Measurements from ENCODE around the gene TAB2.

Gene TAB2

DNA sequence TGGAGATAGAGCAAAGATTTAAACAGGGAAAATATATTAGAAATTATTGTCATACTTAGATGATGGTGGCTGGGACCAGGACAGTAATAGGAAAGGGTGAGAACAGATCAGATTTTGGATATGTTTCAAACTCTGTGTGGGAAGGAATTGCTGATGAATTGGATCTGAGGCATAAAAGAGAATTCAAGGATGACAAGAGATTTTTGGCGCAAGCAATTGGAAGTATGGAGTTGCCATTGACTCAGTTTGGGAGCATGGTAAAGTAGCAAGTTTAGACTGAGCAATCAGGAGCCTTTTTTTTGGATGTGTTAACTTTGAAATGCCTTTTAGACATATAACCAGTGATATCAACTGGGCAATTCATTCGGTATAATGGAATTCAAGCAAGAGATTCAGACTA lies 14.4 kb downstream of the TAB2 start:
- no peak overlapping the region for H3K4me3 ChIP-seq (ENCODE audit: low read length)
- TF ChIP-seq, protein P1, sequence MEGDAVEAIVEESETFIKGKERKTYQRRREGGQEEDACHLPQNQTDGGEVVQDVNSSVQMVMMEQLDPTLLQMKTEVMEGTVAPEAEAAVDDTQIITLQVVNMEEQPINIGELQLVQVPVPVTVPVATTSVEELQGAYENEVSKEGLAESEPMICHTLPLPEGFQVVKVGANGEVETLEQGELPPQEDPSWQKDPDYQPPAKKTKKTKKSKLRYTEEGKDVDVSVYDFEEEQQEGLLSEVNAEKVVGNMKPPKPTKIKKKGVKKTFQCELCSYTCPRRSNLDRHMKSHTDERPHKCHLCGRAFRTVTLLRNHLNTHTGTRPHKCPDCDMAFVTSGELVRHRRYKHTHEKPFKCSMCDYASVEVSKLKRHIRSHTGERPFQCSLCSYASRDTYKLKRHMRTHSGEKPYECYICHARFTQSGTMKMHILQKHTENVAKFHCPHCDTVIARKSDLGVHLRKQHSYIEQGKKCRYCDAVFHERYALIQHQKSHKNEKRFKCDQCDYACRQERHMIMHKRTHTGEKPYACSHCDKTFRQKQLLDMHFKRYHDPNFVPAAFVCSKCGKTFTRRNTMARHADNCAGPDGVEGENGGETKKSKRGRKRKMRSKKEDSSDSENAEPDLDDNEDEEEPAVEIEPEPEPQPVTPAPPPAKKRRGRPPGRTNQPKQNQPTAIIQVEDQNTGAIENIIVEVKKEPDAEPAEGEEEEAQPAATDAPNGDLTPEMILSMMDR (conservative IDR thresholded peaks at IDR 0.05; ENCODE audit: low read length), result no peak
- peak; percentile 21 for DNase-seq (ENCODE audit: low read depth)

DNA sequence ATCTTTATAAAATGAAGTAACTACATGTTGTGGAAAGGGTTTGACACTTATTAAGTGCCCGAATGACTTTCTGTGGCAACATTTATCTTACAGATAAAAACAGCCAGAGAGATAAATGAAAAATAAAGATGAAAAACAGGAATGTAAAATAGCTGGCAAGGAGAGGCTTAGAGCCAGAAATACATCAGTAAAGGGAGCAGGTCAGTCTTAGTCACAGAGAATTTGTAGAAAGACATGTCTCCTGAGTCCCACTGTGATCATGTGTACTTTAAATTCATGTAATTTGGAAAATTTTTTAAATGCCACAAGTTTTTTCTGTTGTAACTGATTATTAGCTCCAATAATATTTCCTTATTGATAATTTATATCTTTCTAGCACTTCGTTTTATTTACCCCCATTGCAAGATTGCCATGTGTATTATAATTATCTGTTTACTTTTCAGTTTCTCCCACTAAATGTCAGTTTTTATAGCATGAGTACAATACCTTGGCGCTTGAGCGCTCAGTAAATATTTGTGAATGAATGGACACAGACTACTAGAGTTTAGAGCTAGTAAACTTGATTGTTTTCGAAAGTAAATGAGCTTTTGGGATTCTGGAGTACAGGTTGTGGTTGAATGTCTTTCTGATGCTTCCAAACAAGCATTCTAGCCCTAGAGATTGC lies 15.2 kb downstream of the TAB2 start:
- TF ChIP-seq, protein P1 (conservative IDR thresholded peaks at IDR 0.05; ENCODE audit: low read length), result no peak
- H3K4me3 ChIP-seq (ENCODE audit: low read length), result no peak overlapping the region
- DNase-seq (ENCODE audit: low read depth), result no peak

GRCh38 chr6:149333266-149333620 lies 15.7 kb downstream of the TAB2 start:
- DNase-seq (ENCODE audit: low read depth), result no peak
- no peak overlapping the region for H3K4me3 ChIP-seq (ENCODE audit: low read length)
- TF ChIP-seq, protein P1 (conservative IDR thresholded peaks at IDR 0.05; ENCODE audit: low read length), result no peak

- peak; percentile 62 for DNase-seq (ENCODE audit: low read depth)
- no peak overlapping the region for H3K4me3 ChIP-seq (ENCODE audit: low read length)
- TF ChIP-seq, protein P1 (conservative IDR thresholded peaks at IDR 0.05; ENCODE audit: low read length), result no peak
These were observed 16.7 kb downstream of the TAB2 start for GRCh38 chr6:149334201-149334600.

DNA sequence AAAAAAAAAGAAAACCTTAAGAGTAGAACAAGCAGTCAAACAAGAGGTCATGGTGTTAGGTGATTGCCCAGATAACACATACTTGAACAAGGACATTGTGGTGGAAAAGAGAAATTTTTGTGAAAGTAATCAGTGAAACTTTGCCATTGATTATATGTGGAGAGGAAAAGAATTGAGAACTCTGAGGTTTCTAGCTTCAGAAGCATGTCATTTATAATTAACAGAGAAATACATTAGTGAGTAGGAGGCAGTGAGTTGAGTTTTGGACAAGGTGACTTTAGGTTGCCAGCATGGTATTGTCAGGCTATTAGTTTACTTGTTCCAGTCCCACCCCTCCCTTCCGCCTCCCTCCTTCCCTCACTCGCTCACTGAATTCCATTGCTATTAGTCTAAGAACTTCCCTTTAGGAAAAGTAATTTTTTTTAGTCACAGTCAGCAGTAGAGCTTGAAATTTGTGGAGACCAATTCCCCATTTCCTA lies 17.2 kb downstream of the TAB2 start:
- no peak overlapping the region for H3K4me3 ChIP-seq (ENCODE audit: low read length)
- peak; percentile 77 for DNase-seq (ENCODE audit: low read depth)
- TF ChIP-seq, protein P1 (conservative IDR thresholded peaks at IDR 0.05; ENCODE audit: low read length), result no peak

- TF ChIP-seq, protein P1 (conservative IDR thresholded peaks at IDR 0.05; ENCODE audit: low read length), result no peak
- no peak overlapping the region for H3K4me3 ChIP-seq (ENCODE audit: low read length)
- peak; percentile 76 for DNase-seq (ENCODE audit: low read depth)
These were observed 18.6 kb downstream of the TAB2 start for GRCh38 chr6:149335924-149336608.

DNA sequence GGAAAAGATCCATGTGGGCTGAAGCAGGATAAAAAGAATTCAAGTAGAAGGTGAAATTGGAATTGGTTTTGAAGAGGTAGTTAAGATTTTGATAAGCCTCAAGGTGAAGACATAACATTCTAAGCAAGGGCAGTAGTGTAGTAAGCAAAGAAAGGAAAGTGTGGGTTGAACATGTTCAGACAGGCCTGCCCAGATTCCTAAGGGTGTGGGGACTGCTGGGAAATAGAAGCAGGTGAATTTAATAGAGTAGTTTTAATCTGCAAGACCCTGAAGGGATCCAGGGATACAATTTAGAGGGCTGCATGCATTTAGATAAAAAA lies 19.1 kb downstream of the TAB2 start:
- H3K4me3 ChIP-seq (ENCODE audit: low read length), result no peak overlapping the region
- TF ChIP-seq, protein P1 (conservative IDR thresholded peaks at IDR 0.05; ENCODE audit: low read length), result no peak
- DNase-seq (ENCODE audit: low read depth), result no peak

Data from AG10803 (cell line).